ENCODE data around the gene APOL3. TPM values are rescaled to one million over a fixed set of nuclear protein-coding genes. Genes with fewer than 3 reads are reported as not detected.

Gene APOL3
- total RNA-seq, 1 donor from 2014 or later, result 77.0 TPM

DNA sequence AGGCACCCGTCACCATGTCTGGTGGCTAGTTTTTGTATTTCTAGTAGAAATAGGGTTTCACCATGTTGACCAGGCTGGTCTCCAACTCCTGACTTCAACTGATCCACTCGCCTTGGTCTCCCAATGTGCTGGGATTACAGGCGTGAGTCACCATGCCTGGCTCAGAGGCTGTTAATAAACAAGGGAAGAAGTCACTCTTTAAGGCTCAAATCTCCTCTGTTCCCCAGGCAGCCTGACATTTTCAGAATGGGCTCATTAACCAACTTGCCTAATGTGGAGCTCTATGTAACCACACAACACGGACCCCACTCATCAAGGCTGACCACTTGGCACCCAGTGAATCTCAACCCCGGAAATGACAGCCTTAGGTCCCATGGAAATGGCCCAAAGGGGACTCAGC lies 24.1 kb downstream of the APOL3 start:
- no peak for ATAC-seq
- intact Hi-C loops (cut with DNase I), result no loop called here
- H3K27me3 ChIP-seq (ENCODE audit: low read depth), result no peaks in the 10 kb centered on the region
- H3K27ac ChIP-seq, result no peak overlapping the region
- no peaks in the 10 kb centered on the region for H3K9me3 ChIP-seq
- peaks cover 19% of the 10 kb centered on the region for H3K36me3 ChIP-seq
- TF ChIP-seq, protein P1, sequence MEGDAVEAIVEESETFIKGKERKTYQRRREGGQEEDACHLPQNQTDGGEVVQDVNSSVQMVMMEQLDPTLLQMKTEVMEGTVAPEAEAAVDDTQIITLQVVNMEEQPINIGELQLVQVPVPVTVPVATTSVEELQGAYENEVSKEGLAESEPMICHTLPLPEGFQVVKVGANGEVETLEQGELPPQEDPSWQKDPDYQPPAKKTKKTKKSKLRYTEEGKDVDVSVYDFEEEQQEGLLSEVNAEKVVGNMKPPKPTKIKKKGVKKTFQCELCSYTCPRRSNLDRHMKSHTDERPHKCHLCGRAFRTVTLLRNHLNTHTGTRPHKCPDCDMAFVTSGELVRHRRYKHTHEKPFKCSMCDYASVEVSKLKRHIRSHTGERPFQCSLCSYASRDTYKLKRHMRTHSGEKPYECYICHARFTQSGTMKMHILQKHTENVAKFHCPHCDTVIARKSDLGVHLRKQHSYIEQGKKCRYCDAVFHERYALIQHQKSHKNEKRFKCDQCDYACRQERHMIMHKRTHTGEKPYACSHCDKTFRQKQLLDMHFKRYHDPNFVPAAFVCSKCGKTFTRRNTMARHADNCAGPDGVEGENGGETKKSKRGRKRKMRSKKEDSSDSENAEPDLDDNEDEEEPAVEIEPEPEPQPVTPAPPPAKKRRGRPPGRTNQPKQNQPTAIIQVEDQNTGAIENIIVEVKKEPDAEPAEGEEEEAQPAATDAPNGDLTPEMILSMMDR (IDR thresholded peaks at IDR 0.05), result no peak
- no peak overlapping the region for H3K4me3 ChIP-seq
- no peak for DNase-seq
- H3K4me1 ChIP-seq, result peaks cover 4% of the 10 kb centered on the region

DNA sequence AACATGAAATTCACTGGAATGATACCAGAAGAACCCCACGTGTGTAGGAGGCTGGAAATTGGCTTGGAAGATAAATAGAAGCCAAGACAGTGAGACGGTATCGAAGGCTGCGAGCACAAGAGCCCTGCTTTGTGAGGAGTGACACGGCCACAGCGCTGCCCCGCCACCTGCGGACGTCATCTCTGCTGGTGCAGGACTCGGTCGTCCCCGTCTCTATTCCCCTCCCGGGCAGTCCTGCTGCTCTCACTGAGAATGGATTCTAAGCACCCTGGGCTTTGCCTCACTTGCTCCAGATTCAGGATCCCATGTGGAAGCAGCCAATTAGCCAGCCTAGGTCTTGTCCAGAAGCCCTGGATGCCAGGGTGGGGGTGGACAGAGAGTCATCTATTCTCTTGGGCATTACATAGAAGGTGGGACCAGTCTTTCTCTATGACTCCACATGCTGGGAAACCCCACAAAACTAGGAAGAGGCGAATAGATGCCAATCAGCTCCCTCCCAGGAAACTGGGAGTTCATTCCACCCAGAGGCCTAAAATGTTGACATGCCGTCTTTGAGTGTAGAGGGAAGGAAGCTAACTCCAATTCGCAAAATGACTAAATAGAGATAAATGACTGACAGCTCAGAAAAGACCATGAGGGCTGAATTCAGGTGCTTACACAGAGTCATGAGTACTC lies 25.1 kb downstream of the APOL3 start:
- intact Hi-C loops (cut with DNase I), result no loop called here
- Histone ChIP-seq H3K27me3 (ENCODE audit: low read depth) (no peaks in the 10 kb centered on the region), H3K36me3 (peaks cover 9% of the 10 kb centered on the region), H3K27ac (no peak overlapping the region), H3K4me3 (no peak overlapping the region), H3K4me1 (peaks cover 4% of the 10 kb centered on the region), H3K9me3 (no peaks in the 10 kb centered on the region)
- DNase-seq, result no peak
- no peak for ATAC-seq
- TF ChIP-seq, protein P1 (IDR thresholded peaks at IDR 0.05), result no peak

DNA sequence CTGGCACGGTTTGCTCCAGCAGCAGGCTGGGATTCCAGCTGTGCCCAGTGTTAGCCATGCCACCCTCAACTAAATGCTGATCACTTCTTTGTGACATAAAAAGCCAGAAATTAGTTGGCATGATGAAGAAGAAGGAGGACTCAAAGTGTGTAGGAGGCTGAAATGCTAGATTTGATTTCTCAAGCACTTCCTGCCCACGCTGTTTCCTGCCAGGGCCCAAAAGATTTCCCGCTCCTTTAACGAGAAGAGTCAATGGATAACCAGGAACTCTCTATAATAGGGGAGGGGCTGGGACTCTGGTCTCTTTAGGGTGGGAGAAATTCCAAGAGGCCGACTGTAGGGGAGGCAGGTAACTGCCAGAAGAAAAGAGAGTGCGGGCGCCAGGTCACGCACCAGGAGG lies 26.4 kb downstream of the APOL3 start:
- Histone ChIP-seq H3K4me1 (peaks cover 4% of the 10 kb centered on the region), H3K27ac (no peak overlapping the region), H3K9me3 (no peaks in the 10 kb centered on the region), H3K4me3 (no peak overlapping the region), H3K36me3 (peaks cover under 1% of the 10 kb centered on the region), H3K27me3 (ENCODE audit: low read depth) (no peaks in the 10 kb centered on the region)
- intact Hi-C loops (cut with DNase I), result no loop called here
- TF ChIP-seq, protein P1 (IDR thresholded peaks at IDR 0.05), result no peak
- ATAC-seq (peak in 1 of 2 donors; percentile 74), DNase-seq (no peak)

GRCh38 chr22:36131907-36132306 lies 28.6 kb downstream of the APOL3 start:
- H3K4me1 ChIP-seq, result peaks cover 4% of the 10 kb centered on the region
- H3K27ac ChIP-seq, result no peak overlapping the region
- no peak overlapping the region for H3K4me3 ChIP-seq
- intact Hi-C loops (cut with DNase I), result no loop called here
- H3K27me3 ChIP-seq (ENCODE audit: low read depth), result no peaks in the 10 kb centered on the region
- ATAC-seq, result no peak
- H3K9me3 ChIP-seq, result no peaks in the 10 kb centered on the region
- H3K36me3 ChIP-seq, result no peaks in the 10 kb centered on the region
- TF ChIP-seq, protein P1 (IDR thresholded peaks at IDR 0.05), result no peak
- DNase-seq, result no peak

DNA sequence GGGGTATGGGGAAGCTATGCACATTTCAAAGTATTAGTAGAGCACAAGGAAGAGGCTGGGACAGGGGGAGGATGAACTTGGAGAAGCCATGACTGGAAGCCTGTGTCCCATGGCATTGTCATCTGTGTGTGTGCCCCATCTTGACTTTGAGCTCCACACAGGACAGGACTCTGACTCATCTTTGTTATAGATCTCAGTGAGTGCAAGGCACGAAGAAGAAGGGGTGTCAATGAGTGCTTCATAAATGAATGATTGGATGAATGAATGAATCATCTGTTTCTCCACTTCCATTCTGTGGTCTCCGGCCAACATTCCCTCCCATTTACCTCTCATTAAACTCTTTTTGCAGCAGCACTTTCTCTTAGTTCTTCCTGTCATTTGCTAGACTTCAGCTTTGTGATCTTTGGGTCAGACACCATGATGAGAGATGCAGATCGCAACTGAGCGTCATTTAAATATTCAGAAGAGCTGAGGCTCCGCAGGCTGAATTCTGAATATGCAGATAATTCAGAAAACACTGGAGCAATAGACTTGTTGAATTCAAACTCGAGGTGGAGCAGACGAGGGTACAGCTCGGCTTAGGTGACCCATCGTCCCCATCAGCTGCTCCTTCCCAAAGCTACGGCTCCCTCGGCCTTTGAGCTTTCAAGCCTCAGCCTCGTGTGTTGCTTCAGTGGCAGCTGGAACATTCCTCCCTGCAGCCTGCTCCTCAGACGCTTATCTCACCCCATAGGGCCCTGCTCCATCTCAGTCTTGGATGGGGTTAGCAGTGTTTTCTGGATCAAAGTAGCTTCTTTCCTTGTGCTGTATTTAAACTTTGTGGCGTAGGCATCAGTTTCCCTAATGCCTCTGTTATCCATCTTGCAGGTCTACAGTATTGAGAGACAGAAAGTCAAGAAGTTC lies 30.8 kb downstream of the APOL3 start:
- Histone ChIP-seq H3K27ac (no peak overlapping the region), H3K36me3 (no peaks in the 10 kb centered on the region), H3K4me3 (no peak overlapping the region), H3K27me3 (ENCODE audit: low read depth) (no peaks in the 10 kb centered on the region), H3K9me3 (no peaks in the 10 kb centered on the region), H3K4me1 (peaks cover 4% of the 10 kb centered on the region)
- DNase-seq (no peak), ATAC-seq (no peak)
- intact Hi-C loops (cut with DNase I), result no loop called here
- TF ChIP-seq, protein P1 (IDR thresholded peaks at IDR 0.05), result no peak
